Hepatocyte (in vitro differentiated cells): ENCODE results near the gene IMMP1L.

Experiments
- CTCF ChIP-seq: fragments of 200-600 bp; sonication (generic); IDR thresholded peaks from 2 replicates; pipeline ENCODE4 v1.5.1; 2016; ENCODE audit warnings: antibody characterized with exemption, mild to moderate bottlenecking; ENCODE audit not compliant: poor library complexity
- EZH2 ChIP-seq: fragments of 200-600 bp; sonication (generic); IDR thresholded peaks from 2 replicates; pipeline ENCODE4 v1.6.1; 2016; ENCODE audit warnings: antibody characterized with exemption, mild to moderate bottlenecking, borderline replicate concordance

- TF ChIP-seq CTCF (no peak), EZH2 (no peak)
These were observed 45.0 kb downstream of the IMMP1L start for GRCh38 chr11:31464436-31464835.
